IMR-90 (cell line): ENCODE measurements around the gene RGS19. TPM values are rescaled to one million over a fixed set of nuclear protein-coding genes. Genes with fewer than 3 reads are reported as not detected.

Experiments
- ATAC-seq: fragments of 200-7000 bp; cut with Tn5 transposase; 2 replicates; pipeline ENCODE4 v1.9.1; 2020; ENCODE audit warnings: low read depth, mild to moderate bottlenecking, moderate library complexity
- BruUV-seq: library from RNA; stranded (reverse); fragments of 400-500 nt; replicated peaks from 2 replicates; lab custom pipeline; 2021; lab: Mats Ljungman, UMichigan
- CTCF ChIA-PET: fragments of 300-600 bp; formaldehyde crosslinking; extraction: SDS; loops from one replicate; lab custom pipeline; 2021; ENCODE audit warnings: antibody characterized with exemption; lab: Yijun Ruan, JAX
- POLR2A ChIA-PET: fragments of 300-600 bp; sonication (Branson Sonifier 250); formaldehyde crosslinking; loops from one replicate; lab custom pipeline; 2022; ENCODE audit warnings: antibody characterized with exemption; ENCODE audit not compliant: unreplicated experiment; lab: Charles Lee
- DNase-seq: peaks from one replicate; pipeline ENCODE4 v3.0.0; 2013
- H2AFZ ChIP-seq: replicated peaks from 2 replicates; pipeline ENCODE3; 2013; ENCODE audit warnings: low read length, mild to moderate bottlenecking; ENCODE audit not compliant: poor library complexity
- H2AK5ac ChIP-seq: 2 replicates; pipeline ENCODE4 v1.6.1; 2013; ENCODE audit warnings: low read depth, low read length, inconsistent platforms
- H2AK9ac ChIP-seq: replicated peaks from 2 replicates; pipeline ENCODE3; 2013; ENCODE audit warnings: mild to moderate bottlenecking, low read depth, low read length, moderate library complexity; ENCODE audit not compliant: poor library complexity
- H2BK120ac ChIP-seq: 2 replicates; pipeline ENCODE4 v1.6.1; 2013; ENCODE audit warnings: low read depth, low read length, inconsistent platforms
- H2BK15ac ChIP-seq: 3 replicates; pipeline ENCODE4 v1.6.1; 2013; ENCODE audit warnings: low read depth, low read length, inconsistent platforms
- H2BK20ac ChIP-seq: 2 replicates; pipeline ENCODE4 v1.6.1; 2013; ENCODE audit warnings: low read depth, mild to moderate bottlenecking, inconsistent platforms, low read length, moderate library complexity
- H2BK5ac ChIP-seq: 2 replicates; pipeline ENCODE4 v1.6.1; 2013; ENCODE audit warnings: mild to moderate bottlenecking, low read depth, low read length, inconsistent platforms; ENCODE audit not compliant: poor library complexity, severe bottlenecking
- H3K14ac ChIP-seq: replicated peaks from 2 replicates; pipeline ENCODE4 v1.6.1; 2013; ENCODE audit warnings: low read depth, low read length, inconsistent platforms
- H3K18ac ChIP-seq: 2 replicates; pipeline ENCODE4 v1.6.1; 2013; ENCODE audit warnings: low read depth, low read length, control low read depth
- H3K23ac ChIP-seq: 2 replicates; pipeline ENCODE4 v1.6.1; 2013; ENCODE audit warnings: low read depth, low read length, inconsistent platforms
- H3K27ac ChIP-seq: 2 replicates; pipeline ENCODE4 v1.5.1; 2013; ENCODE audit warnings: mild to moderate bottlenecking, control low read depth, low read length; ENCODE audit not compliant: insufficient read depth
- H3K27me3 ChIP-seq: 2 replicates; pipeline ENCODE4 v1.6.1; 2013; ENCODE audit warnings: low read length; ENCODE audit not compliant: control insufficient read depth, insufficient read depth
- H3K36me3 ChIP-seq: 2 replicates; pipeline ENCODE4 v1.6.1; 2013; ENCODE audit warnings: low read length, mixed read lengths; ENCODE audit not compliant: control insufficient read depth, insufficient read depth
- H3K4ac ChIP-seq: 2 replicates; pipeline ENCODE4 v1.6.1; 2013; ENCODE audit warnings: low read depth, low read length, inconsistent platforms
- H3K4me1 ChIP-seq: 2 replicates; pipeline ENCODE4 v1.6.1; 2013; ENCODE audit warnings: low read length, mixed read lengths; ENCODE audit not compliant: control insufficient read depth, insufficient read depth
- H3K4me2 ChIP-seq: 2 replicates; pipeline ENCODE4 v1.6.1; 2013; ENCODE audit warnings: low read depth, mild to moderate bottlenecking, control low read depth, low read length, moderate library complexity
- H3K4me3 ChIP-seq: 2 replicates; pipeline ENCODE4 v1.5.1; 2013; ENCODE audit warnings: low read depth, mild to moderate bottlenecking, control low read depth, low read length, moderate library complexity; ENCODE audit not compliant: insufficient read depth
- H3K56ac ChIP-seq: 2 replicates; pipeline ENCODE4 v1.6.1; 2013; ENCODE audit warnings: low read length, inconsistent platforms; ENCODE audit not compliant: insufficient read depth; ENCODE audit errors: extremely low read depth
- H3K79me1 ChIP-seq, 2 experiments: 2 replicates each; pipeline ENCODE4 v1.6.1; 2013; ENCODE audit warnings: low read length in 2 of 2, inconsistent platforms in 1 of 2, low read depth in 1 of 2
- H3K9ac ChIP-seq: 2 replicates; pipeline ENCODE4 v1.6.1; 2013; ENCODE audit warnings: low read depth, low read length, control low read depth
- H3K9me1 ChIP-seq: 2 replicates; pipeline ENCODE4 v1.6.1; 2013; ENCODE audit warnings: low read length, inconsistent platforms; ENCODE audit not compliant: insufficient read depth
- H3K9me3 ChIP-seq: 2 replicates; pipeline ENCODE4 v1.6.1; 2013; ENCODE audit warnings: low read length; ENCODE audit not compliant: control insufficient read depth, insufficient read depth
- H4K20me1 ChIP-seq: 2 replicates; pipeline ENCODE4 v1.6.1; 2013; ENCODE audit warnings: low read length, inconsistent platforms; ENCODE audit not compliant: insufficient read depth
- H4K5ac ChIP-seq: 2 replicates; pipeline ENCODE4 v1.6.1; 2013; ENCODE audit warnings: mild to moderate bottlenecking, low read depth, low read length, control low read depth
- H4K8ac ChIP-seq, 2 experiments: 2 replicates each; pipeline ENCODE4 v1.6.1; 2013; ENCODE audit warnings: low read depth in 2 of 2, low read length in 2 of 2, control low read depth in 1 of 2, inconsistent platforms in 1 of 2
- H4K91ac ChIP-seq: 2 replicates; pipeline ENCODE4 v1.6.1; 2013; ENCODE audit warnings: low read depth, low read length, inconsistent platforms; ENCODE audit not compliant: insufficient read depth
- BHLHE40 ChIP-seq: fragments of 150-350 bp; IDR thresholded peaks from 2 replicates; pipeline ENCODE4 v1.6.1; 2016; ENCODE audit warnings: mild to moderate bottlenecking, low read depth, low read length
- CHD1 ChIP-seq: IDR thresholded peaks from 2 replicates; pipeline ENCODE4 v1.6.1; 2012; ENCODE audit warnings: low read depth, low read length, improper control_type of control experiment
- FOS ChIP-seq: fragments of 150-350 bp; IDR thresholded peaks from 2 replicates; pipeline ENCODE4 v1.6.1; 2016; ENCODE audit warnings: low read depth, low read length
- MAFK ChIP-seq: IDR thresholded peaks from 2 replicates; pipeline ENCODE4 v1.6.1; 2012; ENCODE audit warnings: low read depth, low read length, improper control_type of control experiment
- MAZ ChIP-seq: IDR thresholded peaks from 2 replicates; pipeline ENCODE4 v1.6.1; 2012; ENCODE audit warnings: low read depth, mild to moderate bottlenecking, low read length, improper control_type of control experiment, moderate library complexity, borderline replicate concordance
- MXI1 ChIP-seq: IDR thresholded peaks from 2 replicates; pipeline ENCODE4 v1.6.1; 2012; ENCODE audit warnings: low read depth, mild to moderate bottlenecking, low read length, moderate library complexity, borderline replicate concordance
- NFE2L2 ChIP-seq: fragments of 150-350 bp; IDR thresholded peaks from 2 replicates; pipeline ENCODE4 v1.6.1; 2016; ENCODE audit warnings: low read depth, mild to moderate bottlenecking, low read length
- POLR2A ChIP-seq: IDR thresholded peaks from 2 replicates; pipeline ENCODE4 v1.6.1; 2012; ENCODE audit warnings: mild to moderate bottlenecking, low read depth, low read length
- RAD21 ChIP-seq: IDR thresholded peaks from 2 replicates; pipeline ENCODE4 v1.6.1; 2012; ENCODE audit warnings: low read length, improper control_type of control experiment
- RCOR1 ChIP-seq: IDR thresholded peaks from 2 replicates; pipeline ENCODE4 v1.6.1; 2012; ENCODE audit warnings: mild to moderate bottlenecking, low read length, improper control_type of control experiment; ENCODE audit not compliant: insufficient replicate concordance
- RFX5 ChIP-seq: IDR thresholded peaks from 2 replicates; pipeline ENCODE4 v1.8.0; 2012; ENCODE audit warnings: low read depth, mild to moderate bottlenecking, low read length, moderate library complexity
- SMC3 ChIP-seq: fragments of 150-350 bp; IDR thresholded peaks from 2 replicates; pipeline ENCODE4 v1.6.1; 2016; ENCODE audit warnings: low read depth, mild to moderate bottlenecking, antibody characterized with exemption, low read length, moderate library complexity
- WGBS, 2 experiments: methylation state at CpG; one replicate each; pipeline versions ENCODE4 v1.1.5 to v1.1.7; 2013; ENCODE audit warnings: missing lambda C conversion rate in 2 of 2; ENCODE audit not compliant: insufficient read length in 1 of 2; ENCODE audit errors: extremely low coverage in 2 of 2; 5-methylcytosine and 5-hydroxymethylcytosine counted together
- dilution Hi-C: fragments of 300-500 bp; cut with HindIII; formaldehyde crosslinking; loops from one replicate; pipeline ENCODE4 v1.14.3; 2018; ENCODE audit warnings: low sequenced_read_pairs; ENCODE audit not compliant: unreplicated experiment
- in situ Hi-C: fragments of 300-500 bp; cut with MboI; formaldehyde crosslinking; loops from 3 replicates; pipeline ENCODE4 v1.14.3; 2019; ENCODE audit warnings: low sequenced_read_pairs, inconsistent platforms, mixed read lengths
- intact Hi-C: fragments of 100-400 bp; cut with micrococcal nuclease; formaldehyde crosslinking; loops from 2 replicates; pipeline ENCODE4 v1.10.0; 2022
- polyA plus RNA-seq, 3 experiments: library from polyadenylated mRNA; depleted of rRNA; stranded (reverse); fragments of >200 nt; gene quantifications; 2 replicates each; pipeline ENCODE4 v1.2.3, GENCODE V29; 2012; ENCODE audit warnings: low replicate concordance in 1 of 3
- total RNA-seq: library from RNA; depleted of rRNA; stranded (reverse); fragments of >200 nt; gene quantifications from 2 replicates; pipeline ENCODE4 v1.2.3, GENCODE V29; 2012
- TF ChIP-seq, protein P1 (sequence below): conservative IDR thresholded peaks from 2 replicates; pipeline ENCODE4 v1.5.1; 2012; ENCODE audit warnings: mild to moderate bottlenecking, low read depth, low read length, improper control_type of control experiment
- TF ChIP-seq, protein P2 (sequence below): fragments of 150-350 bp; IDR thresholded peaks from 2 replicates; pipeline ENCODE4 v1.6.1; 2017; ENCODE audit warnings: mild to moderate bottlenecking, antibody characterized with exemption, low read length, low read depth
- TF ChIP-seq, protein P3 (sequence below): fragments of 150-350 bp; IDR thresholded peaks from 2 replicates; pipeline ENCODE4 v1.6.1; 2016; ENCODE audit warnings: low read depth, mild to moderate bottlenecking, low read length, moderate library complexity, borderline replicate concordance

RGS19 gene
- total and polyA plus RNA-seq, 2 of the 4 experiments (the other 2 are of a cell fraction), result 7.7 to 17.5 TPM

DNA sequence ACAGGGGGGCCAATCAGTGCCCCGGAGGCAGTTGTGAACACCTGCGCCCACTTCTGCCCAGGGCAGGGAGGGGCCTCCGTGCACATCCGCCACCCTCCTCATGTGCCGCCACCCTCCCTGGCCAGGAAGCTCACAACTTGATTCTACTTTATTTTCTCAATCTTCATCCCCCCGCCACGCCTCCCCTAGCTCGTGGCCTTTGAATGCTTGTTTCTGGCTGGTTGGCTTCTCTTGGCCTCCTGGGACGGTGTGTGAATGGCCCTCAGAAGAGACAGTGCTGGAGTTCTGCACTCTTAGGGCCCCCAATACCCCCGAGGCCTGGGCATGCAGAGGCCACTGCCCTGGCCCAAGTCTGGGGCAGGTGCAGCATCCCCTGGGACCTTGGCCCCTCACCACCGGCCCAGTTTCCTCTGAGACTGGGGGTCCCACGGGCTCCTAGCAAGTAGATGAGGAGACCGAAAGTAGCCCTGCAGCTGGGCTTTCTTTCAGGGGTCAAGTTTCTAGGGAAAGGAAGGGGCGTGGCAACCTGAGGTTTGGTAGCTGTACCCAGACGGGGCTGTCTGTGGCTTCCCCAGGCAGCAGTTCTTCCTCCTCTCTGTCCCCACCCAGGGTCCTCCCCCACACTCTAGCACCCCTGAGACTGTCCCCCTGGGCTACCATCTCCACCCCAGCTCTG is 1.3 kb downstream of the RGS19 start (continued):
- TF ChIP-seq BHLHE40 (no peak), RCOR1 (no peak), MAZ (no peak), RAD21 (no peak), MAFK (no peak)

DNA sequence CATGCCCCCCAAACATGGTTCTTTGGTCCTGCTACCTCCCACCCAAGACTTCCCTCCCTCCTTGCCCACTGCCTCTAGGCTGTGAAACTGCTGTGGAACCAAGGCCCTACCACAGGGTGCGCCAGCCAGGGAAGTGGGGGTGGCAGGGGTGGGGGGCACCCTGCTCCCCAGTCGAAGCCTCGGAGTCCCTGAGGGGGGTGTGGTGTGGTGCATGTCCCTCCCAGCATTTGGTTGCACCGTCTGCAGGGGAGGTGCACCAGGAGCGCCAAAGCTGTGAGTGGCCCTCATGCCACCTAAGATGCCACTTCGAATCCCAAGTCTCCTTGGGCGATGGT is 1.8 kb downstream of the RGS19 start:
- no peak overlapping the region for H2BK5ac ChIP-seq
- H2BK20ac ChIP-seq, result no peak overlapping the region
- no peaks in the 10 kb centered on the region for H3K9me3 ChIP-seq
- H4K8ac ChIP-seq, result no peak overlapping the region
- BruUV-seq, result no TSS peak
- no peak overlapping the region for H3K56ac ChIP-seq
- no peak overlapping the region for H3K4me3 ChIP-seq
- H3K9ac ChIP-seq, result no peak overlapping the region
- H4K20me1 ChIP-seq, result peaks cover 6% of the 10 kb centered on the region
- intact Hi-C loops, result no loop called here
- peaks cover 5% of the 10 kb centered on the region; the same call in 1 of the 2 replicates for H3K27me3 ChIP-seq
- no peak overlapping the region for H3K14ac ChIP-seq
- dilution Hi-C loops, result no loop called here
- DNase-seq, result no peak
- no peak overlapping the region for H4K91ac ChIP-seq
- no peak overlapping the region for H3K4me2 ChIP-seq
- no peak overlapping the region for H3K4ac ChIP-seq
- no peak overlapping the region for H2AFZ ChIP-seq
- no peak overlapping the region for H3K23ac ChIP-seq
- H3K79me1 ChIP-seq, result peaks cover 6 to 8% of the 10 kb centered on the region in 2 experiments; a peak in 3 of 4 replicates
- H3K18ac ChIP-seq, result no peak overlapping the region
- H3K27ac ChIP-seq, result no peak overlapping the region
- no peaks in the 10 kb centered on the region for H3K9me1 ChIP-seq
- in situ Hi-C loops, result no loop called here
- H3K36me3 ChIP-seq, result peaks cover 17% of the 10 kb centered on the region; the same call in 1 of the 2 replicates
- H2AK5ac ChIP-seq, result no peak overlapping the region
- H2BK15ac ChIP-seq, result no peak overlapping the region
- 92% methylated on average over 2 of the region's 7 CpGs; no CpG with 5 or more reads in 1 of the 2 experiments for WGBS, 2 experiments
- no peak for ATAC-seq
- H2BK120ac ChIP-seq, result no peak overlapping the region
- ChIA-PET POLR2A (no interaction called here), CTCF (no interaction called here)
- H4K5ac ChIP-seq, result no peak overlapping the region
- H2AK9ac ChIP-seq, result no peak overlapping the region
- peaks cover 11% of the 10 kb centered on the region for H3K4me1 ChIP-seq
- TF ChIP-seq, protein P1, sequence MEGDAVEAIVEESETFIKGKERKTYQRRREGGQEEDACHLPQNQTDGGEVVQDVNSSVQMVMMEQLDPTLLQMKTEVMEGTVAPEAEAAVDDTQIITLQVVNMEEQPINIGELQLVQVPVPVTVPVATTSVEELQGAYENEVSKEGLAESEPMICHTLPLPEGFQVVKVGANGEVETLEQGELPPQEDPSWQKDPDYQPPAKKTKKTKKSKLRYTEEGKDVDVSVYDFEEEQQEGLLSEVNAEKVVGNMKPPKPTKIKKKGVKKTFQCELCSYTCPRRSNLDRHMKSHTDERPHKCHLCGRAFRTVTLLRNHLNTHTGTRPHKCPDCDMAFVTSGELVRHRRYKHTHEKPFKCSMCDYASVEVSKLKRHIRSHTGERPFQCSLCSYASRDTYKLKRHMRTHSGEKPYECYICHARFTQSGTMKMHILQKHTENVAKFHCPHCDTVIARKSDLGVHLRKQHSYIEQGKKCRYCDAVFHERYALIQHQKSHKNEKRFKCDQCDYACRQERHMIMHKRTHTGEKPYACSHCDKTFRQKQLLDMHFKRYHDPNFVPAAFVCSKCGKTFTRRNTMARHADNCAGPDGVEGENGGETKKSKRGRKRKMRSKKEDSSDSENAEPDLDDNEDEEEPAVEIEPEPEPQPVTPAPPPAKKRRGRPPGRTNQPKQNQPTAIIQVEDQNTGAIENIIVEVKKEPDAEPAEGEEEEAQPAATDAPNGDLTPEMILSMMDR, result no peak
- no peak for TF ChIP-seq RFX5
- TF ChIP-seq FOS, result no peak
- no peak for TF ChIP-seq CHD1
- no peak for TF ChIP-seq NFE2L2
- TF ChIP-seq MAZ, result no peak
- TF ChIP-seq, protein P2, sequence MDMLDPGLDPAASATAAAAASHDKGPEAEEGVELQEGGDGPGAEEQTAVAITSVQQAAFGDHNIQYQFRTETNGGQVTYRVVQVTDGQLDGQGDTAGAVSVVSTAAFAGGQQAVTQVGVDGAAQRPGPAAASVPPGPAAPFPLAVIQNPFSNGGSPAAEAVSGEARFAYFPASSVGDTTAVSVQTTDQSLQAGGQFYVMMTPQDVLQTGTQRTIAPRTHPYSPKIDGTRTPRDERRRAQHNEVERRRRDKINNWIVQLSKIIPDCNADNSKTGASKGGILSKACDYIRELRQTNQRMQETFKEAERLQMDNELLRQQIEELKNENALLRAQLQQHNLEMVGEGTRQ, result no peak
- no peak for TF ChIP-seq SMC3
- no peak for TF ChIP-seq POLR2A
- no peak for TF ChIP-seq MXI1
- TF ChIP-seq, protein P3, sequence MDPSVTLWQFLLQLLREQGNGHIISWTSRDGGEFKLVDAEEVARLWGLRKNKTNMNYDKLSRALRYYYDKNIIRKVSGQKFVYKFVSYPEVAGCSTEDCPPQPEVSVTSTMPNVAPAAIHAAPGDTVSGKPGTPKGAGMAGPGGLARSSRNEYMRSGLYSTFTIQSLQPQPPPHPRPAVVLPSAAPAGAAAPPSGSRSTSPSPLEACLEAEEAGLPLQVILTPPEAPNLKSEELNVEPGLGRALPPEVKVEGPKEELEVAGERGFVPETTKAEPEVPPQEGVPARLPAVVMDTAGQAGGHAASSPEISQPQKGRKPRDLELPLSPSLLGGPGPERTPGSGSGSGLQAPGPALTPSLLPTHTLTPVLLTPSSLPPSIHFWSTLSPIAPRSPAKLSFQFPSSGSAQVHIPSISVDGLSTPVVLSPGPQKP, result no peak
